ENCODE measurements around the gene NPY4R2. TPM values are rescaled to one million over a fixed set of nuclear protein-coding genes. Genes with fewer than 3 reads are reported as not detected.
"Not testable (repeated sequence)": the region's sequence is repeated elsewhere in the genome, so short reads cannot be mapped to it uniquely, and the experiment has no call there.

NPY4R2 gene, protein sequence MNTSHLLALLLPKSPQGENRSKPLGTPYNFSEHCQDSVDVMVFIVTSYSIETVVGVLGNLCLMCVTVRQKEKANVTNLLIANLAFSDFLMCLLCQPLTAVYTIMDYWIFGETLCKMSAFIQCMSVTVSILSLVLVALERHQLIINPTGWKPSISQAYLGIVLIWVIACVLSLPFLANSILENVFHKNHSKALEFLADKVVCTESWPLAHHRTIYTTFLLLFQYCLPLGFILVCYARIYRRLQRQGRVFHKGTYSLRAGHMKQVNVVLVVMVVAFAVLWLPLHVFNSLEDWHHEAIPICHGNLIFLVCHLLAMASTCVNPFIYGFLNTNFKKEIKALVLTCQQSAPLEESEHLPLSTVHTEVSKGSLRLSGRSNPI
- polyA plus RNA-seq (2013, experiment 1 of 2; ENCODE audit: insufficient read length), result 0.30 TPM
- polyA plus RNA-seq (2013, experiment 2 of 2; ENCODE audit: insufficient read length), result not detected

DNA sequence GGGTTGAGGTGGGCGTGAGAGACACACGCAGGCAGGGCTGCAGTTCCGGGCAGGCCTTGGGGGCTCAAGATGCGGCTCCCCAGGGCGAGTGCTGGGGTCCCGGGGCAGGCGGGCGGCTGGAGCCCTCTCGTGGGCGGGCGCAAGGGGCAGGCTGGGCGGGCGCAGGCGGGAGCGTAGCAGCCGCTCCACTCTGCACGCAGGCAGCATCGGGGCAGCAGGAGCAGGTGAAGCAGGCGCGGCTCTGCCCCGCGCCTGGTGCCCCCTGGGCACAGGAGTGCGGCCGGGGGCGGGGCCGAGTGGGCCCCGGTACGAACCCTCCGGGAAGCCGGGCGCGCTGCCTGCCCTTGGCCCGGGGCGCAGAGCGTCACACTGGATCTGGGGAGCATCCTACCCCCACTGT lies at the start of gene NPY4R2:
Gene NPY4R2 (plus strand): TSS at position 188 of the 400 bp plus-strand sequence. CDS start 3,326 bp downstream, outside the sequence.
- DNase-seq, result not testable (repeated sequence)

- not testable (repeated sequence) for DNase-seq
Measured at GRCh38 chr10:47870887-47871286, 47.6 kb upstream of the NPY4R2 start.

DNA sequence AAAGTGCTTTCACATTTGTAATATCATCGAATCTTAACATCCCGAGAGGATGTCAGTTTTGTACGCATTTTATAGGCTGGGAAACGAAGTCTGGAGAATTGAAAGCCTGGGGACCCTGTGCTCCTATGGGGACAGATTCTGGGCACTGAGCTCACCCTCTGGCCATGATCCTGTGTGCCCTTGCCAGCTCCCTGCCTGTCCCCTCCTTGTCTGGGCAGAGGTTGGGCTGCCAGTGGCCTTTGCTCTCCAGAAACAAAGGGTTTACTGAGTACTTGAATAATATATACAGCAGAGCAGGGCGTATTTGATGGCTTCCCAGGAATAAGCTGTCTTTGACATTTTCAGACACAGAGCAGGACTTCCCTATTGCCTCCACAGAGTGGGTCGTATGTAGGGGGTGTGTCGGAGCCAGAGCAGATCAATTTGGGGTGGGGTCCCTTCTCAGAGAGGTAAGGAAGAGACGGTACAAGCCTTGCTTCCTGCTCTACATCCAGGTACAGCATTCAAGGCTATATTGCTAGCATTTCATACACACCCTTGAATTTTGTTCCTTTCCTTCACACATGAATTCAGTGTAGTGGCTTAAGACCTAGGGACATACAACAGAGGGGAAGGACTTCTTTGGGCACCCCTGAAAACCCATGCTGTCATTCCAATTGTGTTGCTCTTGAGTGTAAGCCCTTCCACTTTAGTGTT lies 46.8 kb upstream of the NPY4R2 start:
- not testable (repeated sequence) for DNase-seq

GRCh38 chr10:47872236-47872635 lies 46.2 kb upstream of the NPY4R2 start:
- not testable (repeated sequence) for DNase-seq

- DNase-seq, result not testable (repeated sequence)
Measured at GRCh38 chr10:47884239-47884638, 34.2 kb upstream of the NPY4R2 start.

DNA sequence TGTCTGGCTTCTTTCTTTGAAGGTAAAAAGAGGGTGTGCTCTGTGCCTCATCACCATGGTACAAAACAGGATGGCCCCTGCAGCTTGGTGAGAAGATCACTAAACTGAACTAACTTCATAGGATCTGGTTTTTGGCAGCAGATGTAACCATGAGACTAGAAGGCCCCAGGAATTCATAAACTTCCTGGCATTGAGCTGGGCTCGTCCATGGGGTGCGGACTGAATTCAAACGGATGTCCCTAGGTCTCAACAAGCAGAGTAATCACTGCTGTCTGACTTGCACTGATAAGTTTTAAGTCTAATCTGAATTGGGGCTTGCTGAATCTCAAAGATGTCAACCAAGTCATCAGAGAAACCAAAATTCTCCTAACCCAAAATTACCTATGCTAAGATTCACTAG lies 33.5 kb upstream of the NPY4R2 start:
- DNase-seq, result not testable (repeated sequence)

GRCh38 chr10:47886356-47886755 lies 32.1 kb upstream of the NPY4R2 start:
- DNase-seq, result not testable (repeated sequence)

DNA sequence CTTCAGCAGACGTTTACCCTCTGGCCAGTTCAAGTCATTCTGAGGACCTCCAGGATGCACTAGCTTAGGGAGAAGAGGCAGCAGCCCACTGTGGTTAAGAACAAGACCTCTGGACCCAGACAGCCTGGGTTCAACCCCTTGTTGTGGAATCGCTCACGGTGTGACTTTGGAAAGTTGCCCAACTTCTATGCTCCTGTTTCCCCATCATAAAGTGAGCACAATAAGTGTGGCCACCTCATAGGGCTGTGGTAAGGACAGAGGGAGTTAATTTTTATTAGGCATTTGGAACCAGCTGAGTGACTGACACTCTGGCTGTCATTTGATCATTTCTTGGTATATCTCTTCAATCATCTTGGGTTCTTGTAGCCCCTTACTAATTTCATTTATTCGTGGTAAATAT lies 31.6 kb upstream of the NPY4R2 start:
- DNase-seq, result not testable (repeated sequence)

DNA sequence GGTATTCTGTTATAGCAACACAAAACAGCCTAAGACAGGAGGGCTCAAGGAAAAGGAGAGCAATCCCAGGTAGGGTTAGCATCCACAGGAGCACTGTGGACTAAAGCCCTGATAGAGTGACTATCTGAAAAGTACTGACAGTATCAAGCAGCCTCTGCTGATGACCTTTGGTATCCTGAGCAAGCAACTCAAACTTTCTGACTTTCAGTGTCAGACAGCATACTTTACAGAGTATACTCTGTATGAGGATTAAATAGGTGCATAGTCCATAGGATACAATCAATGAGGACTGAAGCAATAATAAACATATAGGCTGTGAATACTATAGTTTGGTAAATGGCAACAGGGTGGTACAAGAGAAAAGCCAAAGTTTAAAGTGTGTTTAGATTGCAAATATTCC lies 27.7 kb upstream of the NPY4R2 start:
- DNase-seq, result not testable (repeated sequence)

DNA sequence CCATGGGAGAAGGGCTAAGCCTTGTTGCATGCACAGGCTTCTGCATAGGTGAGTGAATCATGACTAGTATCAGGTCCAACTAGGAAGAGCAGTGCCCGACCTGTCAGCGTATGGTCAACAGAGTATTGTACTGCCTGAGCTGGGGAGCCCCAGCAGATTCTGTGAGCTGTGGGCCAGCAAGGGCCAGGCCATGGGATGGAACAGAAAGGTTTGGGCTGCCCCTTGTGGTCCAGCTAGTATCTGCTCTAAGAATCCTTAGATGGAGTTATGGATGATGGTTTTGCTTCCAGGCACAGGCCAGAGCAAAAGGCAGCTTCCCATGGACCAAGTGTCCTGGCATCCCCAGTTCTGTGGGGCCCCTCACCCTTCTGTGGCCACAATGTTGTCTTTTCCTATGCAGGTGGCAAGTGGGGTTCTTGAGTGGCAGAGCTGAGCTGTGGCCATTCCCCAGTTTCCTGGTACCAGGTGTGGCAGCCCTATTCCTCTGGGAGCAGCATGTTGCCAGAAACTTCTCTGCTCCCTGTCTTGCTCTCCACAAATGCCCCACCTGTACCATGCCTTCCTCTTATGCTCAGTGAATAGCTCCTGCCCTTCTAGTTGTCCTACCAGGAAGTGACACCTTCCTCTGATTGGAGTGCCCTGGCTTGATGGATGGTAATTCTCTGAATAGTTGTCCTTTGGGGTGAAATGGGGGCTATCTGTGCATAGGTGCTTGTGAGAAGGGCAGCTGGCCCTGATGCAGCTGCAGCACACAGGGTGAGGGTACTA lies 25.8 kb upstream of the NPY4R2 start:
- not testable (repeated sequence) for DNase-seq

- not testable (repeated sequence) for DNase-seq
Measured at GRCh38 chr10:47894571-47894970, 23.9 kb upstream of the NPY4R2 start.

GRCh38 chr10:47897813-47898212 lies 20.6 kb upstream of the NPY4R2 start:
- DNase-seq, result not testable (repeated sequence)

DNA sequence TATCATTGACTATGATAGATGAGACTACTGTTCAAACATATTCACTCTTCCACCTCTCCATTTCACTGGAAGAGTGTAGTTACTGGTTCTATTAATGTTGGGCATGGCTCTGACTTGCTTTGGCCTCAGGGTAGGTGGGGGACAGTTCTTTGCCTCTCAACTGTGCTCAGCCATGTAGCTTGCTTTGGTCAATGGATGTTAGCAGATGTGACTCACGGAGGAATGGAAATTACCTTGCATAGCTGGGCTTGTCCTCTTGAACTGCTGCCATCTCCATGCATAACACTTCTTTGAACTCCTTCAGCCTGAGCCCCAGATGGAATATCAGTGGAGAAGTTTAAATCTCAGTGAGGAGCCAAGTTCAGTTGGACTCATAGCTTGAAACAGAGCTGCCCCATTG lies 9.1 kb upstream of the NPY4R2 start:
- DNase-seq, result not testable (repeated sequence)

DNA sequence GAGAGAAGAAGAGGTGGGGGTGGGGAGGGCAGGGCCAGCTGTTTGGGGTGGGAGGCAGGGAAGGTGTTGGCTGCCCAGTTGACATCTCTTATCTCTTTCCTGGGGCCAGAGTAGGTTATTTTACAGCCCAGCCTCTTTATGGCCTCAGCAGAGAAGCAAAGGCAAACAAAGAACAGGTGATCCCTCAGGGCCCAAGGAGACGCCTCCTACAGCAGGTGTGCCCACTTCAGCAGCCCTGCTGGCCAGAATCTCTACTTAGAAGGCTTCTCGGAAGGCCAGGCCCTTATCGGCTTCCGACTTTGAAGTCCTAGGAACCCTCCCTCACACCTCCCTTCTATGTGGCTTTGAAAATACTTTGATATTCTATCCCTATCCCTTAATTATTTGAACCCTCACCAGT lies 8.0 kb upstream of the NPY4R2 start:
- not testable (repeated sequence) for DNase-seq

GRCh38 chr10:47914052-47914451 lies 4.4 kb upstream of the NPY4R2 start:
- not testable (repeated sequence) for DNase-seq

- DNase-seq, result not testable (repeated sequence)
Measured at GRCh38 chr10:47915849-47916548, 2.5 kb upstream of the NPY4R2 start.

DNA sequence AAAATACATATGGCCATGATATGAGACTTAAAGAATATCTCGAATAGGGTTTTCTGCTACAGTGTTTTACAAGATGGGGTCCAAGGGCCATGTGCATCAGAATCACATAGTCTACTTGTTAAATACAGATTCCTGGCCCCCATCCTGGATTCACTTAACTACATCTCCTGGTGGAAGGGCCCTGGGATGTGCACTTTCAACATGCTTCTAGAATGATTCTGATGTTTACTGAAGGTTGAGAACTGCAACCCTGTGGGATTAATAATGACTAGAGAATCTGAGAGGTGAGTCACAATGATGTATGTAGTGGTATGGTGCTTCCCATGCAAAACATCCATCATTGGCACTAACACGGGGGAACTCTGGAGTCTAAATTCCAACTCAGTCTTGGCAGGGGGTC lies 2.1 kb downstream of the NPY4R2 start:
- DNase-seq, result peak; percentile 71

- DNase-seq, result not testable (repeated sequence)
Measured at GRCh38 chr10:47922503-47922902, 4.0 kb downstream of the NPY4R2 start.

- DNase-seq, result not testable (repeated sequence)
Measured at GRCh38 chr10:47924628-47925027, 6.2 kb downstream of the NPY4R2 start.

DNA sequence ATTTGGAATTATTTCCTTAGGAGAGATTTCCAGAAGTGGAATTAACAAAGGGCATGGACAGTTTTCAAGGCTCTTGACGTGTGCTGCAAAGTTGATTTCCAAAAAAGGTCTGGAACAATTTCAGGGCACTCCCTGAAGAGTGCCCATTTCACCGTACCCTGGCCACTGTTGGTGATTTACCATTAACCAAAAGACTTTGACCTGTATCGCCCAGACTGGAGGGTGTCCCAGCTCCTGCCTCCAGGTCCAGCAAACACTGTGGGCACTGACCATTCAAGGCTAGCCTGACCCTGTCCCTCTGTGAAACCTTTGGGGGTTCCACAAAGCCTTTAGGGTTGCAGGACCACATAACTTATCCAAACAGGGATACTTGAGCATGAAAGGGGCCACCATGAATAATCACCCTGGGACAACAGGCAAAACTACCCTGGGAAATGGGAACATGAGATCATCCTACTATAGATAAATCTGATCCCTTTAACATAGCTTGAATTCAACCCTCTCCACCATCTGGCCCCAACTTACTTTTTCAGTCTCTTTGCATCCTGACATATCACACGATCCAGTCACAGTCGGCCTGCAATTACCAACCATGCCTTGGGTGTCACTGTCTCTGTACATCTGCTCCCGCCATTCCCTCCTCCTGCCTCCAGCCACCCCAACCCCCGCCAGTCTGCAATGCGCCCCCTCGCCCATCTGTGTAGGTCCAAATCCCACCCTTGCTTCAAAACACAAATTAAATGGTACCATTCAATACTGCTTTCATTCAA lies 8.9 kb downstream of the NPY4R2 start:
- not testable (repeated sequence) for DNase-seq

GRCh38 chr10:47928225-47928624 lies 9.8 kb downstream of the NPY4R2 start:
- not testable (repeated sequence) for DNase-seq
